CD4-positive, alpha-beta memory T cell (primary cell): ENCODE measurements around the gene SLC4A11. TPM values are rescaled to one million over a fixed set of nuclear protein-coding genes. Genes with fewer than 3 reads are reported as not detected.

Experiments used
- CTCF ChIA-PET: fragments of 350-600 bp; sonication (Branson Sonifier 250); formaldehyde crosslinking; loops from one replicate; lab custom pipeline; 2021; ENCODE audit warnings: inconsistent platforms; ENCODE audit not compliant: partially characterized antibody; lab: Charles Lee
- POLR2A ChIA-PET: fragments of 350-600 bp; sonication (Branson Sonifier 250); formaldehyde crosslinking; loops from one replicate; lab custom pipeline; 2021; ENCODE audit not compliant: partially characterized antibody; lab: Charles Lee
- DNase-seq, 5 donors: peaks; one replicate each; pipeline versions ENCODE4 v3.0.0 to v3.0.0-alpha.2; 2020 to 2022; ENCODE audit warnings: mixed read lengths in 1 of 5
- H3K27ac ChIP-seq: one replicate; pipeline ENCODE4 v1.7.0; 2013; ENCODE audit warnings: low read depth, low read length
- H3K27me3 ChIP-seq: 2 replicates; pipeline ENCODE4 v1.7.0; 2013; ENCODE audit warnings: mild to moderate bottlenecking, low read length, moderate library complexity; ENCODE audit not compliant: insufficient read depth
- H3K36me3 ChIP-seq: 2 replicates; pipeline ENCODE4 v1.7.0; 2013; ENCODE audit warnings: mild to moderate bottlenecking, low read length, moderate library complexity; ENCODE audit not compliant: insufficient read depth
- H3K4me1 ChIP-seq: 2 replicates; pipeline ENCODE4 v1.7.0; 2013; ENCODE audit warnings: mild to moderate bottlenecking, low read length, moderate library complexity; ENCODE audit not compliant: insufficient read depth
- H3K4me3 ChIP-seq, 2 donors: one replicate each; pipeline ENCODE4 v1.7.0; 2013; ENCODE audit warnings: low read length in 2 of 2, mild to moderate bottlenecking in 1 of 2
- H3K9me3 ChIP-seq, 2 donors: one replicate each; pipeline ENCODE4 v1.7.0; 2013; ENCODE audit warnings: low read length in 2 of 2, control low read depth in 1 of 2; ENCODE audit not compliant: control insufficient read depth in 1 of 2
- H3K27ac Mint-ChIP-seq, 7 donors: one replicate each; pipeline ENCODE4 v1.8.0; 2020 to 2021; ENCODE audit warnings: mixed read lengths in 7 of 7, mild to moderate bottlenecking in 6 of 7, inconsistent platforms in 3 of 7, moderate library complexity in 3 of 7
- H3K27me3 Mint-ChIP-seq, 2 donors: one replicate each; pipeline ENCODE4 v1.8.0; 2020 to 2021; ENCODE audit warnings: mixed read lengths in 2 of 2
- H3K36me3 Mint-ChIP-seq, 2 donors: one replicate each; pipeline ENCODE4 v1.8.0; 2020 to 2021; ENCODE audit warnings: mixed read lengths in 2 of 2, inconsistent platforms in 1 of 2, mild to moderate bottlenecking in 1 of 2
- H3K4me1 Mint-ChIP-seq, 4 donors: one replicate each; pipeline ENCODE4 v1.8.0; 2020 to 2021; ENCODE audit warnings: mixed read lengths in 4 of 4, mild to moderate bottlenecking in 1 of 4
- H3K4me3 Mint-ChIP-seq, 8 donors: one replicate each; pipeline ENCODE4 v1.8.0; 2020 to 2021; ENCODE audit warnings: mixed read lengths in 8 of 8, mild to moderate bottlenecking in 7 of 8, moderate library complexity in 6 of 8, inconsistent platforms in 3 of 8
- H3K9me3 Mint-ChIP-seq, 8 donors: one replicate each; pipeline ENCODE4 v1.8.0; 2020 to 2021; ENCODE audit warnings: mixed read lengths in 8 of 8, mild to moderate bottlenecking in 5 of 8, inconsistent platforms in 3 of 8, moderate library complexity in 1 of 8
- intact Hi-C: fragments of 100-400 bp; cut with micrococcal nuclease; formaldehyde crosslinking; loops from one replicate; pipeline ENCODE4 v1.15.1; 2023
- polyA plus RNA-seq, 2 donors: library from polyadenylated mRNA; unstranded; fragments of 300-500 nt; fragmentation: Illumina TruSeq; gene quantifications; one replicate each; pipeline ENCODE4 v1.2.3, GENCODE V29; 2021
- total RNA-seq, 2 experiments: library from RNA; stranded (reverse); gene quantifications; one replicate each; pipeline ENCODE4 v1.2.3, GENCODE V29; 2021

Gene SLC4A11
- total and polyA plus RNA-seq, 4 experiments from 2014 or later, result 0.35 to 0.83 (median 0.37) TPM; not detected in 1

- no peaks in the 10 kb centered on the region for H3K36me3 ChIP-seq
- H3K4me1 ChIP-seq, result peaks cover 14% of the 10 kb centered on the region
- peak in 1 of 5 donors; percentile 12 for DNase-seq
- ChIA-PET POLR2A (interaction anchor here (2.2 to 2.4 kb wide), 2 partner anchors 17 to 31 kb away, joined by 7 to 15 read pairs; partner anchors contain the start of gene ITPA), CTCF (interaction anchor here (0.6 to 1.9 kb wide), 4 partner anchors 9 to 77 kb away, joined by 3 to 8 read pairs (median 5); no protein-coding TSS in a partner anchor)
- intact Hi-C loops, result loop anchor here (1.0 to 2.0 kb wide), 2 partner anchors 22 to 67 kb away; partner anchors contain the start of gene LZTS3
- H3K27ac ChIP-seq, result no peak overlapping the region
- peak overlapping the region; percentile 85 to 95 (median 92) for H3K4me3 Mint-ChIP-seq
- peaks cover 15 to 38% of the 10 kb centered on the region in 2 donors for H3K27me3 Mint-ChIP-seq
- no peaks in the 10 kb centered on the region for H3K9me3 ChIP-seq
- H3K4me1 Mint-ChIP-seq, result peaks cover 2 to 23% (median 9%) of the 10 kb centered on the region in 4 donors
- H3K27ac Mint-ChIP-seq, result peak overlapping the region in 1 of 7 donors; percentile 79
- peak overlapping the region; percentile 29 to 59 for H3K4me3 ChIP-seq
- no peaks in the 10 kb centered on the region for H3K9me3 Mint-ChIP-seq
- H3K27me3 ChIP-seq, result peaks cover 32% of the 10 kb centered on the region
- peaks cover 0 to 2% of the 10 kb centered on the region in 2 donors for H3K36me3 Mint-ChIP-seq
These were observed 1.1 kb upstream of the SLC4A11 start for GRCh38 chr20:3239867-3240775.

- intact Hi-C loops, result loop anchor here (1.0 to 2.0 kb wide), 2 partner anchors 20 to 66 kb away; partner anchors contain the start of gene LZTS3
- POLR2A ChIA-PET, result interaction anchor here (0.9 to 2.4 kb wide), 4 partner anchors 16 to 398 kb away, joined by 3 to 15 read pairs (median 5); partner anchors contain the start of genes FASTKD5, ITPA, PCED1A and UBOX5
- no peaks in the 10 kb centered on the region for H3K9me3 Mint-ChIP-seq
- Histone ChIP-seq H3K27me3 (peaks cover 34% of the 10 kb centered on the region), H3K4me3 (peak overlapping the region; percentile 11 to 59), H3K36me3 (no peaks in the 10 kb centered on the region), H3K27ac (no peak overlapping the region), H3K9me3 (no peaks in the 10 kb centered on the region), H3K4me1 (peaks cover 14% of the 10 kb centered on the region)
- H3K36me3 Mint-ChIP-seq, result peaks cover 0 to 2% of the 10 kb centered on the region in 2 donors
- peak overlapping the region in 1 of 7 donors; percentile 37 for H3K27ac Mint-ChIP-seq
- H3K4me1 Mint-ChIP-seq, result peaks cover 2 to 23% (median 9%) of the 10 kb centered on the region in 4 donors
- H3K27me3 Mint-ChIP-seq, result peaks cover 15 to 30% of the 10 kb centered on the region in 2 donors
- DNase-seq, result peak; percentile 36 to 65 (median 37)
- H3K4me3 Mint-ChIP-seq, result peak overlapping the region; percentile 75 to 87 (median 86)
- CTCF ChIA-PET, result interaction anchor here (1.0 to 1.4 kb wide), 2 partner anchors 19 to 78 kb away, joined by 5 to 7 read pairs; no protein-coding TSS in a partner anchor
These were observed 369 bp downstream of the SLC4A11 start for GRCh38 chr20:3238616-3239025.

GRCh38 chr20:3237958-3238615 lies 903 bp downstream of the SLC4A11 start:
- intact Hi-C loops, result loop anchor here (2.0 kb wide), 1 partner anchor 65 kb away; the partner anchor contains the start of gene LZTS3
- Mint-ChIP-seq H3K9me3 (no peaks in the 10 kb centered on the region), H3K27me3 (peaks cover 14 to 30% of the 10 kb centered on the region in 2 donors), H3K4me1 (peaks cover 2 to 23% (median 9%) of the 10 kb centered on the region in 4 donors), H3K4me3 (peak overlapping the region; percentile 62 to 87 (median 84)), H3K27ac (no peak overlapping the region), H3K36me3 (peaks cover 0 to 2% of the 10 kb centered on the region in 2 donors)
- Histone ChIP-seq H3K4me1 (peaks cover 14% of the 10 kb centered on the region), H3K36me3 (no peaks in the 10 kb centered on the region), H3K4me3 (peak overlapping the region; percentile 11 to 59), H3K27ac (no peak overlapping the region), H3K9me3 (no peaks in the 10 kb centered on the region), H3K27me3 (peaks cover 34% of the 10 kb centered on the region)
- POLR2A ChIA-PET, result interaction anchor here (2.2 to 2.4 kb wide), 2 partner anchors 15 to 29 kb away, joined by 7 to 15 read pairs; partner anchors contain the start of gene ITPA
- CTCF ChIA-PET, result interaction anchor here (1.0 kb wide), 1 partner anchor 19 kb away, joined by 5 read pairs; no protein-coding TSS in a partner anchor
- no peak for DNase-seq

GRCh38 chr20:3237011-3237957 lies 1.7 kb downstream of the SLC4A11 start:
- no peaks in the 10 kb centered on the region for H3K9me3 ChIP-seq
- peak overlapping the region in 1 of 2 donors; percentile 59 for H3K4me3 ChIP-seq
- H3K4me1 ChIP-seq, result peaks cover 14% of the 10 kb centered on the region
- ChIA-PET POLR2A (no interaction called here), CTCF (no interaction called here)
- peaks cover 14 to 28% of the 10 kb centered on the region in 2 donors for H3K27me3 Mint-ChIP-seq
- H3K27me3 ChIP-seq, result peaks cover 34% of the 10 kb centered on the region
- intact Hi-C loops, result no loop called here
- H3K36me3 ChIP-seq, result no peaks in the 10 kb centered on the region
- H3K4me3 Mint-ChIP-seq, result peak overlapping the region; percentile 44 to 85 (median 61)
- no peak for DNase-seq
- no peak overlapping the region for H3K27ac ChIP-seq
- peaks cover 0 to 2% of the 10 kb centered on the region in 2 donors for H3K36me3 Mint-ChIP-seq
- H3K4me1 Mint-ChIP-seq, result peaks cover 2 to 23% (median 9%) of the 10 kb centered on the region in 4 donors
- H3K27ac Mint-ChIP-seq, result no peak overlapping the region
- H3K9me3 Mint-ChIP-seq, result no peaks in the 10 kb centered on the region

- Mint-ChIP-seq H3K4me1 (peaks cover 0 to 13% (median 9%) of the 10 kb centered on the region in 4 donors), H3K9me3 (no peaks in the 10 kb centered on the region), H3K27me3 (peaks cover 14 to 19% of the 10 kb centered on the region in 2 donors), H3K27ac (no peak overlapping the region), H3K36me3 (peaks cover 0 to 2% of the 10 kb centered on the region in 2 donors), H3K4me3 (peak overlapping the region in 1 of 8 donors; percentile 27)
- no peaks in the 10 kb centered on the region for H3K36me3 ChIP-seq
- no peak overlapping the region for H3K27ac ChIP-seq
- intact Hi-C loops, result no loop called here
- H3K9me3 ChIP-seq, result no peaks in the 10 kb centered on the region
- DNase-seq, result no peak
- POLR2A ChIA-PET, result no interaction called here
- H3K4me3 ChIP-seq, result no peak overlapping the region
- H3K27me3 ChIP-seq, result peaks cover 34% of the 10 kb centered on the region
- peaks cover 14% of the 10 kb centered on the region for H3K4me1 ChIP-seq
- CTCF ChIA-PET, result no interaction called here
These were observed 3.2 kb downstream of the SLC4A11 start for GRCh38 chr20:3235666-3236324.
